Uterus (tissue), 4 donors: ENCODE measurements around the gene CD93. TPM values are rescaled to one million over a fixed set of nuclear protein-coding genes. Genes with fewer than 3 reads are reported as not detected.

Experiments
- DNase-seq, 2 donors: peaks; one replicate each; pipeline ENCODE4 v3.0.0-alpha.2; 2019 to 2020
- H3K27ac ChIP-seq, 2 donors: fragments of 200-600 bp; sonication (generic); 1 replicate in 1 of 2; 2 replicates in 1 of 2; pipeline ENCODE4 v1.5.1; 2016 to 2018
- H3K27me3 ChIP-seq, 2 donors: fragments of 200-600 bp; sonication (generic); one replicate each; pipeline ENCODE4 v1.5.1; 2018 to 2019; ENCODE audit warnings: control low read depth in 1 of 2
- H3K36me3 ChIP-seq, 2 donors: fragments of 200-600 bp; sonication (generic); one replicate each; pipeline ENCODE4 v1.5.1; 2019; ENCODE audit warnings: control low read depth in 1 of 2
- H3K4me1 ChIP-seq, 2 donors: fragments of 200-600 bp; sonication (generic); one replicate each; pipeline ENCODE4 v1.5.1; 2018 to 2019; ENCODE audit warnings: control low read depth in 1 of 2
- H3K4me3 ChIP-seq, 2 donors: fragments of 200-600 bp; sonication (generic); 1 replicate in 1 of 2; 2 replicates in 1 of 2; pipeline ENCODE4 v1.5.1; 2018 to 2019; ENCODE audit warnings: mild to moderate bottlenecking in 1 of 2
- H3K9me3 ChIP-seq, 2 donors: fragments of 200-600 bp; sonication (generic); one replicate each; pipeline ENCODE4 v1.5.1; 2019; ENCODE audit warnings: control low read depth in 1 of 2
- CTCF ChIP-seq, 4 experiments: fragments of 200-600 bp in 2 of 4; fragments of 450-650 bp in 2 of 4; sonication (generic) in 2 of 4; IDR thresholded peaks; one replicate each; pipeline ENCODE4 v1.5.1; 2016 to 2019; ENCODE audit warnings: antibody characterized with exemption in 4 of 4, mild to moderate bottlenecking in 2 of 4, moderate library complexity in 1 of 4
- POLR2A ChIP-seq, 2 donors: fragments of 450-650 bp; IDR thresholded peaks; one replicate each; pipeline ENCODE4 v1.6.1; 2016; ENCODE audit warnings: antibody characterized with exemption in 2 of 2, mild to moderate bottlenecking in 1 of 2, moderate library complexity in 1 of 2
- intact Hi-C: fragments of 100-400 bp; cut with DNase I; formaldehyde crosslinking; loops from one replicate; pipeline ENCODE4 v1.15.1; 2023; ENCODE audit warnings: low total_unique reads
- total RNA-seq, 4 donors: library from RNA; depleted of rRNA in 3 of 4; stranded (reverse); fragments of >200 nt in 3 of 4; gene quantifications; one replicate each; pipeline versions ENCODE4 v1.1.0 to v1.2.4, GENCODE V29; 2014 to 2023
- donor health status: DM: yes; HTN: yes; CAD: no.

Gene CD93
- total RNA-seq, 4 donors from 2014 or later = 49.1 to 100 (median 76.4) TPM

- no peaks in the 10 kb centered on the region for H3K9me3 ChIP-seq
- intact Hi-C loops = no loop called here
Measured at GRCh38 chr20:23122796-23123655, 36.9 kb upstream of the CD93 start.

GRCh38 chr20:23122321-23122720 is 36.2 kb upstream of the CD93 start:
- Histone ChIP-seq H3K27ac (no peak overlapping the region), H3K27me3 (no peaks in the 10 kb centered on the region), H3K4me1 (no peaks in the 10 kb centered on the region), H3K4me3 (no peak overlapping the region), H3K36me3 (no peaks in the 10 kb centered on the region), H3K9me3 (no peaks in the 10 kb centered on the region)
- DNase-seq = no peak
- intact Hi-C loops = no loop called here
- TF ChIP-seq CTCF (IDR thresholded peaks at IDR 0.05) (no peak), POLR2A (IDR thresholded peaks at IDR 0.05) (no peak)

More at GRCh38 chr20:23122796-23123655, 36.9 kb upstream of the CD93 start:
- no peak for DNase-seq
- H3K4me1 ChIP-seq = no peaks in the 10 kb centered on the region
- no peak overlapping the region for H3K27ac ChIP-seq
- no peaks in the 10 kb centered on the region for H3K36me3 ChIP-seq
- H3K27me3 ChIP-seq = no peaks in the 10 kb centered on the region
- TF ChIP-seq POLR2A (IDR thresholded peaks at IDR 0.05) = no peak
- no peak for TF ChIP-seq CTCF (IDR thresholded peaks at IDR 0.05)
- no peak overlapping the region for H3K4me3 ChIP-seq

GRCh38 chr20:23121751-23122320 is 35.7 kb upstream of the CD93 start:
- H3K4me3 ChIP-seq = no peak overlapping the region
- no peak for DNase-seq
- H3K27ac ChIP-seq = no peak overlapping the region
- no peaks in the 10 kb centered on the region for H3K4me1 ChIP-seq
- no peaks in the 10 kb centered on the region for H3K27me3 ChIP-seq
- intact Hi-C loops = no loop called here
- H3K36me3 ChIP-seq = no peaks in the 10 kb centered on the region
- no peaks in the 10 kb centered on the region for H3K9me3 ChIP-seq
- no peak for TF ChIP-seq POLR2A (IDR thresholded peaks at IDR 0.05)
- no peak for TF ChIP-seq CTCF (IDR thresholded peaks at IDR 0.05)

GRCh38 chr20:23120936-23121750 is 35.0 kb upstream of the CD93 start:
- intact Hi-C loops = no loop called here
- no peak for TF ChIP-seq POLR2A (IDR thresholded peaks at IDR 0.05)
- TF ChIP-seq CTCF (IDR thresholded peaks at IDR 0.05) = no peak
- Histone ChIP-seq H3K27me3 (no peaks in the 10 kb centered on the region), H3K4me3 (no peak overlapping the region), H3K27ac (no peak overlapping the region), H3K4me1 (no peaks in the 10 kb centered on the region), H3K9me3 (no peaks in the 10 kb centered on the region), H3K36me3 (no peaks in the 10 kb centered on the region)
- no peak for DNase-seq
